Renal pelvis (tissue), 4 donors: ENCODE data around the gene DOCK7. TPM values are rescaled to one million over a fixed set of nuclear protein-coding genes. Genes with fewer than 3 reads are reported as not detected.
"Not testable (repeated sequence)": the region's sequence is repeated elsewhere in the genome, so short reads cannot be mapped to it uniquely, and the experiment has no call there.

ENCODE experiments used
- DNase-seq: peaks from one replicate; pipeline ENCODE4 v3.0.0-alpha.2; 2013
- polyA plus RNA-seq, 3 donors: library from polyadenylated mRNA; unstranded; fragments of 120-200 nt; gene quantifications; one replicate each; pipeline ENCODE4 v1.2.1, GENCODE V29; 2013; ENCODE audit not compliant: insufficient read length in 3 of 3

DOCK7 gene
- polyA plus RNA-seq, 3 donors: 48.7 to 58.0 (median 56.8) TPM

DNA sequence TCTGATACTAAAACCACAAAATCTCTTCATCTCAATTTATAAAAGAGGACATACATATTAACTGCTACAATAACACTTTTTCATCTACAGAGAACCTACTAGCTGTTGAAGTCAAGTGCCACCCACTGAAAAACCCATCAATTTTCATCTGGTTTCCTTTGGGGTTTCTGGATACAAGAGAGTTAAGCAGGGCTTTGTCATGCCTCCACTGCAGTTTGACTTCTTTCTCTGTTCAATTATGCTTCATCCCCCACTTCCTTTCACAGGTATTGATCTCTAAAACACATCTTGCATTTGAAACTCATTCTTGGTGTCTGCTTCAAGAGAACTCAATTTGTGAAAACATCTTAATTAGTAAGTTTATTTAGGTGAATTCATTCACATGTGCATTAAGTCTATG, 151.3 kb downstream of the DOCK7 start:
- DNase-seq: no peak

DNA sequence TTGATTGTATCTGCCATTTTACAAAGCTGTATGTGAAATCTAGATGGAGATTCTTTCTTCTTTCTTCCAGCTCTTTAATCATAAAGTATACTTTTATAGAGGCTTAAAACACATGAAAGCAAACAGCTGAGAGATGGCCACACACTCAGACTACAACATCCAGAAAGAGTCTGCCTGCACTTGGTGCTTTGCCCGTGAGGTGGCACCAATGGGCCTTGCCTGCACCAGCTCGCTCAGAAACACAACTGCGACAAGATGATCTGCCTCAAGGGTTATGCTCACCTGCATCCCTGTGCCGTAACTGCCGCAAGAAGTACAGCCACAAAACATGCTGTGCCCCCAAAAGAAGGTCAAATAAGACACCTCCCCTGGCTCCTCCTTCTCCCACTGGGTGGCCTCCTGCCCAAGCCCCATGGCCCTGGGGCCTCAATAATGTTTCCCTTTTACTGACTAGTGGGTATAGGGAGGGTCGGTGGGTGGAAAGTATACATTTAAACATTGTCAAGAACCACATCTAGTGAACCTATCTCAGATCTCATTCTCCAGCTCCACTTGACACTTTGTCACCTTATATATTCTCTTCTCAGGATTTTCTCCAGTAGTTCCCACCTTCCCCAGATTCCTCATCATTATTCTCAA, 157.6 kb downstream of the DOCK7 start:
- DNase-seq: peak; percentile 22

DNA sequence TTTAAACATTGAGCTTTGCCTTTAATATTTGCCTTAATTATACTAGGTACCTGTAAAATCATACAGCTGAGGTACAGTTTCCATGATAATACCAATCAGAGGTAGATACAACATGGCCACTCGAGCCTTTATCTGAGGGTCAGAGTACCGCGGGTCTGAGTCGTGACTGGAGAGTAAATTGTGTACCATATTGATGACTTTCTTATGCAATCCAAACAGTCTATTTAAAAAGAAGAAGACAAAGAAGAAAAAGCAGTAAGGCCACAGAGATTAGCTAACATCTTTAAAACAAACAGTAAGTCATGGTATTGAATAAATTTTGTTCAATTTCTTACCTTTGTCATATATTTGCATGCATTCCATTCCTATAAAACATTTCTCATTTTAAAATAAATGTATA, 159.0 kb downstream of the DOCK7 start:
- DNase-seq: no peak

DNA sequence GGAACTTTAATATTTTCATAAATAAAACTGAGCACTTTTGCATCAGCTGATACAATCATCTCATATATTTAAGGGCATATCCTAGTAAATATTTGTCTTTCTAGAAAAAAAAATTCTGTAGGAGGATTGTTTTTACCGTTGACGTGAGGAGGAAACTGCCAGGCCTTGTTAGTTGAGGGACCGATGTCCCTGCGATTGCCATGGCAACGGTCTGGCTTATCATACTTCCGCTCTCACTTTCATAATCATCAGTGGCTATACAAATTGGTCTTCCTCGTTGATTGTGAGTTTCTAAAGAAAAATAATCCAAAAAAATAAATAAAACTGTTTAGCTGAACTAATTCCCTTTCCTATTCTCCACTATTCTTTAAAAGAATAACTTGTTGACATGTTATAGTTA, 160.2 kb downstream of the DOCK7 start:
- no peak for DNase-seq

DNA sequence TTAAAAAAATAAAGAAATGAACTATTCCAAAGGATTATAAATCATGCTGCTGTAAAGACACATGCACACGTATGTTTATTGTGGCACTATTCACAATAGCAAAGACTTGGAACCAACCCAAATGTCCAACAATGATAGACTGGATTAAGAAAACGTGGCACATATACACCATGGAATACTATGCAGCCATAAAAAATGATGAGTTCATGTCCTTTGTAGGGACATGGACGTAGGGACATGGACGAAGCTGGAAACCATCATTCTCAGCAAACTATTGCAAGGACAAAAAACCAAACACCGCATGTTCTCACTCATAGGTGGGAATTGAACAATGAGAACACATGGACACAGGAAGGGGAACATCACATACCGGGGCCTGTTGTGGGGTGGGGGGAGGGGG, 160.8 kb downstream of the DOCK7 start:
- DNase-seq: not testable (repeated sequence)

DNA sequence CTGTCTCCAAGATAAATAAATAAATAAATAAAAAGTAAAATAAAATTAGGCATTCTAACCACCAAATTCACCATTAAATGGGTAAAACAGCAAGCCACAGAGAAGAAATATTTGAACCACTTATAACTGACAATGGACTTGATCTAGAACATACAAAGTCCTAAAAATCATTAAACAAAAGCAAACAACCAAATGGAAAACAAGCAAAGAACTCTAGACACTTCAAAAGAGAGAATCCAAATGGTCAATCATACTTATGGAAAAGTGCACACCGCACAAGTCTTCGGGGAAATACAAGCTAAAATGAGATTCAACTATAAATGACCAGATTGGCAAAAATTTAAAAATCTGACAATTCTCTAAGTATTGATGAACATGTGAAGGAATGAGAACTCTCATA, 164.3 kb downstream of the DOCK7 start:
- DNase-seq: no peak

DNA sequence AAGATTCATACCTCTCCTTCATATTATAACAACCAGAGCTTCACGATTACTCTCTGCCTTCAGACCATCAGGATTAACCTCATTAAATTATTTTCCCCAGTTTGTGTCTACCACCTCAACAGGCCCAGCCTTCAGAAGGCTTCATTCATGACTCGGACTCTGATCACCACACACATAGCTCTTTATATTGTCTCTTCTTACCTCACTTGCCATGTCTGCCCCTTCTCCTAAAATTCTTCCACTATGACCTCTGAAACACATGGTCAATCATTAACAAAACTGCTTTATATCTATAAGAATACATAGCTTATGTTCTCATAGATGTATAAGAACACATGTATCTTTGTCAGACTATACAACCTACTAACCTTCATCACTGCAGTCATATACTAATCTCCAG, 171.6 kb downstream of the DOCK7 start:
- DNase-seq: no peak

DNA sequence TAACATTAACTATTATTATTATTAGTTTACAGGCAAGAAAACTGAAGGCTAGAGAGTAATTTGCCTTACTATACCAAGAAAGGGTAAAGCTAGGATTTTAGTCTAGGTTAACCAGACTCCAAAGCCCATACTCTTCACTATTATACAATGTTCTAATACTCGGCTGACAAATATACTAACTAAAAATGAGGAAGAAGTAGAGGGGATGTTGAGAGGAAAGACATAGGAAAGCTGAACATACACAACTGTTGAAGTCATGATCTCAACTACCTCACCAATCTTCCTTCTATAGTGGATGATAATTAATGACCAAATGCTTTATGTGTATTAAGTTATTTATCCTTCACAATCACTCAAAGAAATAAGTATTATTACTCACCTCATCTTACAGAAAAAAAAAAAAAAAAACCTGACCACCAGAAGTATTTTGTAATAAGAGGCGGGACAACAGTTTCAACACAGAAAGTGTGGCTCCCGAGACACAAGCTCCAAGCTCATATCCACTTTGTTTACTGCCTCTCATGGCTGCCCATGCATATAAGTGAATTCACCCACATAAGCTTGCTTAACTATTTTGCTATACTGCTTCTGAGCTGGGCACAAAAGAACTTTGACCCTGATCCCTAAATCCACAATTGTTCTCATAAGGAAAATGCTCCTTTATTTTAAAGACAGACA, 173.3 kb downstream of the DOCK7 start:
- DNase-seq: peak; percentile 12

DNA sequence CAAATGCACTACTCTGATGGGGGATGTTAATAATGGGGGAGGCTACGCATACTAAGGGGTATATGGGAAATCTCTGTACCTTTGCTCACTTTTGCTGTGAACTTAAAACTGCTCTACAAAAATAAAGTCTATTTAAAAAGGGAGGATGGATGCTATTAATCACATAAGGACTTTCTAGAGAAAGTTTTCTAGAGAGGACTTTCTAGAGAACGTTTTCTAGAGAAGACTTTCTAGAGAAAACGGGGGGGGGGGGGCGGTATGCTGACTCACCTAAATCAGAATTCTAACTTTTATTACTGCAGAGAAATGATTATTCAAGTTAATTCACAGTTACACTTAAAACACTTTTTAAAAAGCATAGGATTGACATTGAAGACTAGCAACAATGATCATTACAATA, 175.2 kb downstream of the DOCK7 start:
- DNase-seq: no peak

DNA sequence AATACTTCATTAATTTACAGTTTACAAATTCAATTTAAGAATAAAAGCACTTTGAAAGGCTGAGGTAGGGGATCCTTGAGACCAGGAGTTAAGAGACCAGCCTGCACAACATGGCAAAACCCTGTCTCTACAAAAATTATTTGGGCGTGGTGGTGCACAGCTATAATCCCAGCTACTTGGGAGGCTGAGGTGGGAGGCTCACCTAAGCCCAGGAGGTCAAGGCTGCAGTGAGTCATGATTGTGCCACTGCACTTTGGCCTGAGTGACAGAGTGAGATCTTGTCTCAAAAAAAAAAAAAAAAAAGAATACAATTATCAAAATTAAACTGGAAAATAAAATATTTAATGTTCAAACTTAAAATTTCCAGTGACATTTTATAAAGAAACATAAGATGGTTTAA, 179.2 kb downstream of the DOCK7 start:
- no peak for DNase-seq

DNA sequence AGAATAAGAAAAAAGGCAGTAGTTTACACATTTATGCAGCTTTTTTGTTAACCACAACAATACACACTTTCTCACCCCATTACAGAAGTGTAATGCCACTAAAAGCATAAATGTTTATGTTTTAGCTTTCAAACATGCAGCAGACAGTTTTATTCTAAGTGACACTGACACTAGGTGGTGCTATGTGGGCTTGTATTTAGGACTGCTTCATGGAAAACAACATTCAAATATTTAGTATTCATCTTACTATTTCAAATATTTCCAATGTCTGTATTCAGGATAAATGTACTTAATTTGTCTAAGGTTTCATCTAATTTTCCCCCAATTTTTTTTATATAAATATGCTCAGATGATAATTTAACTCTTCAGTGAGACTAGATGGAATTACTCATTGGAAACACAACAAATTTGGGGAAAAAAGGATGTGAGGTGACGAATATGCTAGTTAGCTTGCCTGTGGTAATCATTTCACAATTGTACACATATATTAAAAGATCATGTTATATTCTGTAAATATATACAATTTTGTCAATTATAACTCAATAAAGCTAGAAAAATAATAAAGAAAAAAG, 179.9 kb downstream of the DOCK7 start:
- DNase-seq: peak; percentile 24

DNA sequence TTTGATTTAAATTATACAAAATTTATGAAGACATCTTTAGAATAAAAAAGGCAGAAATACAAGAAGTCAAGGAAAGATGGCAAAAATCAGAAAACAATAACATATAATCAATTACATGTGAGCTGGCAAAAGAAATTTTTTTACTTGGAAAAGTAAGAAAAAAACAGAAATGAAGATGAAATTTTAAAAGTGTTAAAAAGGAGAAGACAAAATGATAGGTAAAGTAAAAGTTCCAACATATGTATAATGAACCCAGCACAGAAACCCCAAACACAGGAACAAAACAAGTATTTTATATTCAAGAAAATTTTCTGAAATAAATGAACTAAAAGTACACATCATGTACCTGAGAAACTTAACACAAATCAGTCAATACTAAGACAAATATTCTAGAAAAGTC, 188.0 kb downstream of the DOCK7 start:
- no peak for DNase-seq

DNA sequence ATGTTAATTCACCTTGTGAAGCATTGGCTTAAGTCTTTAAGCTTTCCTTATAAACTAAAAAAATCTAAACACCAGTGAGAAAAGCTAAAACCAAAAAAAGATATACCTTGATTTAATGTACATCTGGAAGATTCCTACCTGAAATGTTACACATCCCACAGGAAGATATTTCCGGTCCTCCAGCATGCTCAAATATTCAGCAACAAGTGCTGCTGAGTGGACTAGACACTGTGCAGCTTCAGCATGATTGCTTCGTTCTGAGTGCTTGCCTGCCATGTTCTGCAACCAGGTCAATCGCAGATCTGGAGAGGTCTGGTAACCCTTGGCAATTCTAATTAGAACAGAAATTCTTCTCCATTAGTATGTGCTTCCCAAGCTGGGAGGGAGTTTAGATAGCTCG, 194.0 kb downstream of the DOCK7 start:
- DNase-seq: no peak

DNA sequence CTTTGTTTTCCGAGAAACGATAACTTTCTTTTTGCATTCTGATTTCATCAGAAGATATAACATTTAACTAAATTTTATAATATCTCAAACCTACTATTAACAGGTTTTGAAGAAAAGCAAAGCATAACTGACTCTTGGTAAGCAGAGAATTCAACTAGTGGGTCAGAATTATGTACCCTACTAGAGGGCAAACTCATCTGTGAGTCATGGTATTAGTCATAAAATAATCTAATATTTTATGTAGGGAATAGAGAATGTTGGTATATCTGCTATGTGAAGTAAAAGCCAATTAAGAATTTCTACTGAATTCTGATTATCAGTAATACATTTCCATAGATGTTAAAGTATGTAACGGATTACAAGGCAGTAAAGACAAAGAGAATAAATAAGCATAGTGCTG, 194.5 kb downstream of the DOCK7 start:
- no peak for DNase-seq

DNA sequence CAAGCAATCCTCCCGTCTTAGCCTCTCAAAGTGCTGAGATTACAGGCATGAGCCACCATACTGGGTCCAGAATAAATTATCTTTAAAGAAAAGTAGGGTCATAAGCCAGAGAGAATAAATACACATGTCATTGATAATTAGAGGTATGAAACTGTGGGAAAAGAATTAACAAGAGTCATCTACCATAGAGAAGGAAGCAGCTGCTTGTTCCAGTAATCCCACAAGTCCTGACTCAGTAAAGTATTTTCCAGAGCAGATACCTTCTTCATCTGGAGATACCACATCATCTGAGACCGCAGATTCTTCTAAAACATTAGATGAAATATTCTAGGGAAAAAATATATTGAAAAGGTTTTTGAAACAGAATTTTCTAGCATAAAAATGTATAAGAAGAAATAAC, 195.7 kb downstream of the DOCK7 start:
- no peak for DNase-seq

DNA sequence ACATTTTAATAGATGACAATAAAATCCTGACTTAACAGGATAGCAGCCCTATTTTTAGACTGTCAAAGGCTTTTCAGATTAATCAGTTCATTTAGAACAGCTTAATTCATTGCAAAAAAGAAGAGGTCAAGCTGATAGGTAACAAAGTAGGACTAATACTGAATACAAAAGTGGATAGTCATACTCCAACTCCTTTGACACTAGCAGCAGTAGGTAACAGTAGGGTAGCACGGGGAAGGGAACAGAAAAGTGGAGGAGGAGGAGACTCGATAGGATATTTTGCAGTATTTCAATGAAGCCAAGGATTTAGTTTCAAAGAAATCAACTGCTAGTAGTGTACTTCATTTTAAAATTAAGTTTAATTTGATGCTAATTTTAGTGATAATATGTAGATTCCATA, 200.2 kb downstream of the DOCK7 start:
- DNase-seq: no peak

DNA sequence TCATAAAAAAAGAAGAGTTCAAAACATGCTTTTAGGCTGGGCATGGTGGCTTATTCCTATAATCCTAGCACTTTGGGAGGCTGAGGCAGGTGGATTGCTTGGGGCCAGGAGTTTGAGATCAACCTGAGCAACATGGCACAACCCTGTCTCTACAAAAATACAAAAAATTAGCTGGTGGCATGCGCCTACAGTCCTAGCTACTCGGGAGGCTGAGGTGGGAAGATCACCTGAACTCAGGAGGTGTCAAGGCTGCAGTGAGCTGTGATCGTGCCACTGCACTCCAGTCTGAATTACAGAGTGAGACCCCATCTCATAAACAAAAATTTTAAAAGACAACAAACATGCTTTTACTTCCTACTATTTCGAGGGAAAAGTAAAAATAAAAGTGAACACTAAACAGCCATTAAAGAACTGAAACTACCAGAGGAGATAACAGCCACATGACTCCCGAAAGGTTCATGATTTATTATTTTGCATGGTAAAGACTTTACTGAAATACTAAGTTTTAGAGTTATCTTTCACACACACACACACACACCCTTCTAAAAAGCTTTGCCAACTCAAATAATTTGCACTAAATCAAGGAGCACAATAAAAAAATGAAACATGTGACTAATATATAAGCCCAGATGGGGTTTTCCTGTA, 203.2 kb downstream of the DOCK7 start:
- DNase-seq: no peak

DNA sequence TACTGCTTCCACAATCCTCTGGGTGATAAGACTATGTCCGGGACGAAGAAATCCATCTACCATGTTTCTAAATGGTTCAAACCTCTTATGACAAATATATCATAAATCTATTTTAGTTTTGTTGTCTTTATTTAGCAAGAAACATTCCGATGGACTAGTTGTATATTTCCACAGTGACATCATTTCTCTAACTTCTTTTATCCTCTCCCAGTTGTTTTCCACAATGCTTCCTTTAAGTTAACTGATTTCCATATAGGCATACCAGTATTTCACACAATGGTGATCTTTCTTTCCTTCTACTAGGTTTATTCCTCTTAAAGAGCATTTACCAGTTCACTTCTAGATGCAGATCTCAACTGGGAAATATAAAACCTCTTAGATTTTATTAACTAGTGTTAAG, 206.5 kb downstream of the DOCK7 start:
- no peak for DNase-seq

DNA sequence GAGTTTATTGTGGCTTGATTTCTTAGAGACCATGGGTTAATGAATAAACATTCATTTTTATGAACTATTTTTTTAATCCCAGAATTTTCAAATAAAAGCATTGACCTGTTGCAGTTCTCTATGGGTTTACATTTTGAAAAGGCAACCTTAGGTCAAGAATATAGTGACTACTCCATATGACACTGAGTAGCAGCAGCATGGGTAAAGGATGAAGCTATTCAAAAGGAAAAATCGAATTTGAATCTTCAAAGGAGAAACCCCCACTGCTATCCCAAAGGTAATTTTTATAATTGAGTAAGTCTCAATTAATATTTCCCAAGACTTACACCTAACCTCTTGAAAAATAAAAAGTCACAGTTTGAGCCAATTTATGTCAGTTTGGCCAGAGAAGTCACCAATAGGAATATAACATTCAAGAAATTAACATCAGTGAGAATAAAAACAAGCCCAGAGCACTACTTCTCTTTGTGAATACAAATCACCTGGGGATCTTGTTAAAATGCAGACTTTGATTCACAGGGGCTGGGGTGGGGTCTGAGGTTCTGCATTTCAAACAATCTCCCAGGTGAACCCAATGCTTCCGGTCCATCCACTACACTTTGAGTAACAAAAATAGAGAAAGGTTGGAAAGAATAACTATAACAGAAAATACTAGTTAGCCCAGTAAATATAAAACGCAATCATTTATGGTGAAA, 211.5 kb downstream of the DOCK7 start:
- no peak for DNase-seq

DNA sequence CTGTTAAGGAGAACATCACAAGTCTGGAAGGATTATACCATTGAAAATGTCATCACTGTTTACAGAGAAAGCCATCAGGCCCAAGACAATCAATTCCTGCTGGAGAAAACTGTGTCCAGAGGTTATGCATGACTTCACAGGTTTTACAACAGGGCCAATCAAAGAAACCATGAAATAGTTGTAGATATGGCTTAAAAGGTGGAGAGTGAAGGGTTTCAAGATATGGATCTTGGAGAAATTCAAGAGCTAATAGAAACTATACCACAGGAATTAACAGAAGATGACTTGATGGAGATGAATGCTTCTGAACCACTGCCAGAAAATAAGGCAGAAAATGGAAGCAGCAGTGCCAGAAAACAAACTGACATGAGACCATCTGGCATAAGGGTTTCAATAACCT, 221.1 kb downstream of the DOCK7 start:
- DNase-seq: no peak

DNA sequence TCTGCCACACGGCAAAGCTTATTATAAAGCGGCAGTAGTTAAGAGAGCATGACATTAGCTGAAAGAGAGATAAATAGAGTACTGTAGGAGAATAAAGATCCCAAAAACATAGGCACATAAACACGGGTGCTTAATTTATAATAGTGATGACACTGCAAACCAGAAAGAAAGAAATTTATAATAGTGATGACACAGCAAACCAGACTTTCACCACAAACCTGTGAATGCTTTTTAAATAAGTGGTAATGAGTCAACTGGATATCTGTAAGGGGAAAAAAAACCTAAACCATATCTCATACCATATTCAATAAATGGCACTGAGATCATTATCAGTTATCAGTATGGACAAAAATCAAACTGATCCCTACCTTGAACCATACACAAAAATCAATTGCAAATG, 225.8 kb downstream of the DOCK7 start:
- DNase-seq: no peak

DNA sequence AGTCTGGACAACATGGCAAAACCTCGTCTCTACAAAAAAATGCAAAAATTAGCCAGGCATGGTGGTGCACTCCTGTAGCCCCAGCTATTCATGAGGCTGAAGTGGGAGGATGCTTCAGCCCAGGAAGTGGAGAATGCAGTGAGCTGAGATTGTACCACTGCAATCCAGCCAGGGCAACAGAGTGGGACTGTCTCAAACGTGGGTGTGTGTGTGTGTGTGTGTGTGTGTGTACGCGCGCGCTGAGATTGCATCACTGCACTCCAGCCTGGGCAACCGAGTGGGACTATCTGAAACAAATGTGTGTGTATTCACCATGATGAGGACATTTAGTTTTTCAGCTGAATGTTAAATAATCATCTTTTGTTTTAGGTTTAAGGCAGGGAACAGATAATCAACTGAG, 230.2 kb downstream of the DOCK7 start:
- no peak for DNase-seq

DNA sequence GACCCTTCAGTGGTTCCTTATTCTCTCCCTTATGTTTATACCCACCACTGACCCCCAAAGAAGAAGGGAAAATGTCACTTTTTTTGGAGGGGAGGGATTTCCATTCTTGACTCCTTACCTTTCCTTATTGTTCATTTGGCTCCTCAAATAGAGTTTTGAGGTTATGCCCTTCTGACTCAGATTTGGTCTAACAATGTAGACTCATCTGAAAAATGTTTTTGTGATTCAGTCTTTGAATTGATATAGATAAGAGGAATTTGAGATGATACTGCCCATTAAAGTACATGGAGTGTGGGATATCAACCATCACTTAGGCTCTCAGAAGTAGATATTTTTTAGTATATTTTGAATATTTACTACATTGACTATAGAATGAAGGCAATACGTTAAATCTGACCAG, 235.2 kb downstream of the DOCK7 start:
- DNase-seq: no peak
